Activated CD4-positive, alpha-beta T cell treated with anti-CD3 and anti-CD28 coated beads, Interleukin-2, amount 10 ng/mL, durations not matched to agents 7 days and 5 days (primary cell): ENCODE results near the gene PLS3. TPM values are rescaled to one million over a fixed set of nuclear protein-coding genes. Genes with fewer than 3 reads are reported as not detected.
"Not testable (repeated sequence)": the region's sequence is repeated elsewhere in the genome, so short reads cannot be mapped to it uniquely, and the experiment has no call there.

Experiments used
- CTCF ChIA-PET: fragments of 350-600 bp; sonication (Branson Sonifier 250); formaldehyde crosslinking; loops from one replicate; lab custom pipeline; 2021; ENCODE audit warnings: antibody characterized with exemption; lab: Charles Lee
- POLR2A ChIA-PET: fragments of 350-600 bp; sonication (Branson Sonifier 250); formaldehyde crosslinking; loops from one replicate; lab custom pipeline; 2021; ENCODE audit warnings: antibody characterized with exemption; lab: Charles Lee
- DNase-seq: peaks from one replicate; pipeline ENCODE4 v3.0.0-alpha.2; 2020
- H3K27ac Mint-ChIP-seq: one replicate; pipeline ENCODE4 v1.8.0; 2021; ENCODE audit warnings: mild to moderate bottlenecking, moderate library complexity, mixed read lengths
- H3K27me3 Mint-ChIP-seq: one replicate; pipeline ENCODE4 v1.8.0; 2021; ENCODE audit warnings: mixed read lengths
- H3K36me3 Mint-ChIP-seq: one replicate; pipeline ENCODE4 v1.8.0; 2021; ENCODE audit warnings: low read depth, mixed read lengths
- H3K4me1 Mint-ChIP-seq: one replicate; pipeline ENCODE4 v1.8.0; 2021; ENCODE audit warnings: mixed read lengths
- H3K4me3 Mint-ChIP-seq: one replicate; pipeline ENCODE4 v1.8.0; 2021; ENCODE audit warnings: mild to moderate bottlenecking, moderate library complexity, mixed read lengths
- H3K9me3 Mint-ChIP-seq: one replicate; pipeline ENCODE4 v1.8.0; 2021; ENCODE audit warnings: mixed read lengths
- total RNA-seq, 2 experiments: library from RNA; stranded (reverse); gene quantifications; one replicate each; pipeline ENCODE4 v1.2.3, GENCODE V29; 2021

The PLS3 gene, protein sequence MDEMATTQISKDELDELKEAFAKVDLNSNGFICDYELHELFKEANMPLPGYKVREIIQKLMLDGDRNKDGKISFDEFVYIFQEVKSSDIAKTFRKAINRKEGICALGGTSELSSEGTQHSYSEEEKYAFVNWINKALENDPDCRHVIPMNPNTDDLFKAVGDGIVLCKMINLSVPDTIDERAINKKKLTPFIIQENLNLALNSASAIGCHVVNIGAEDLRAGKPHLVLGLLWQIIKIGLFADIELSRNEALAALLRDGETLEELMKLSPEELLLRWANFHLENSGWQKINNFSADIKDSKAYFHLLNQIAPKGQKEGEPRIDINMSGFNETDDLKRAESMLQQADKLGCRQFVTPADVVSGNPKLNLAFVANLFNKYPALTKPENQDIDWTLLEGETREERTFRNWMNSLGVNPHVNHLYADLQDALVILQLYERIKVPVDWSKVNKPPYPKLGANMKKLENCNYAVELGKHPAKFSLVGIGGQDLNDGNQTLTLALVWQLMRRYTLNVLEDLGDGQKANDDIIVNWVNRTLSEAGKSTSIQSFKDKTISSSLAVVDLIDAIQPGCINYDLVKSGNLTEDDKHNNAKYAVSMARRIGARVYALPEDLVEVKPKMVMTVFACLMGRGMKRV
- under 1 TPM; 0.29 to 0.30 TPM for total RNA-seq

DNA sequence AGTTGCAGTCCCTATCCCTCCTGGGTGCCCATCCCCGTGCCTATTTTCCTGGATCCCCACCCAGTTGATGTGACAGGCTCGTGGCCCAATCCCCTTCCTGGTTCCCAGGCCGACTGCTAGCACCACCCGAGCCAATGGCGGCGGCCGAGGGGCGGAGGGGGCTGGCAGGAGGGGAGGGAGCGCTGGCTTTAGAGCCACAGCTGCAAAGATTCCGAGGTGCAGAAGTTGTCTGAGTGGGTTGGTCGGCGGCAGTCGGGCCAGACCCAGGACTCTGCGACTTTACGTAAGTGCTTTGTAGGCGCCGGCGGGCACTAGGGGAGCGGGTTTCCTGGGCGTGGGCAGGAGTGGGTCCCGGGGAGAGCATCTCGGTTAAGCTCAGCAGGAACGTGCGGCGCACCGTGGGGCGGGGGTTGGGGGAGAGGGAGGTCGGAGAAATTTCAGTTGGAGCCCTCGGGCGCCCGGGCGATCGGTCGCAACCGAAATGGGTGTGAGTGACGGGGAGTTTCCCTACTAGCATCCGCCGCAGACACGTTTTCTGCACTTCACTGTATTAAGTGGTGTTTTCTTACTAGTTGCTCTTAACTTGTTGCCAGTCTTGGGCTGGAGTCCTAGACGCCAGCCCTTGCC is at the start of gene PLS3:
TSS of gene PLS3 (plus strand) at position 197 of the 627 bp plus-strand sequence. CDS start 49,077 bp downstream, outside the sequence.
- peak; percentile 7 for DNase-seq
- POLR2A ChIA-PET: no interaction called here
- CTCF ChIA-PET: no interaction called here
- Mint-ChIP-seq H3K9me3 (no peaks in the 10 kb centered on the region), H3K4me1 (peaks cover 4% of the 10 kb centered on the region), H3K27ac (no peak within 1 kb of the TSS), H3K27me3 (peaks cover 24% of the 10 kb centered on the region), H3K36me3 (no peaks in the 10 kb centered on the region), H3K4me3 (peak within 1 kb of the TSS; percentile 55)

DNA sequence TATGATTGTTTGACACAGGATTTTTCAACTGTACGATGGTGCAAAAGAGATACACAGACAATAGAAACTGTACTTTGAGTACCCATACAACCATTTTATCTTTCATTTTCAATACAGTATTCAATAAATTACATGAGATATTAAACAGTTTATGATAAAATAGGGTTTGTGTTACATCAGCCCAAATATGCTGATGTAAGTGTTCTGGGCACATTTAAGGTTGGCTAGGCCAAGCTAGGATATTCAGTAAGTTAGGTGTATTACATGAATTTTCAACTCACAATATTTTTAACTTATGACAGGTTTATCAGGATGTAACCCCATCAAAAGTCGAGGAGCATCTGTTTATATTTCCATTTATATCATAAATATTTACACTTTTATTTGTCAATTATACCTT is 42.9 kb upstream of the PLS3 start:
- POLR2A ChIA-PET: no interaction called here
- no peak overlapping the region for H3K27ac Mint-ChIP-seq
- CTCF ChIA-PET: no interaction called here
- no peak for DNase-seq
- no peak overlapping the region for H3K4me3 Mint-ChIP-seq
- no peaks in the 10 kb centered on the region for H3K36me3 Mint-ChIP-seq
- H3K4me1 Mint-ChIP-seq: no peaks in the 10 kb centered on the region
- no peaks in the 10 kb centered on the region for H3K27me3 Mint-ChIP-seq
- H3K9me3 Mint-ChIP-seq: no peaks in the 10 kb centered on the region

DNA sequence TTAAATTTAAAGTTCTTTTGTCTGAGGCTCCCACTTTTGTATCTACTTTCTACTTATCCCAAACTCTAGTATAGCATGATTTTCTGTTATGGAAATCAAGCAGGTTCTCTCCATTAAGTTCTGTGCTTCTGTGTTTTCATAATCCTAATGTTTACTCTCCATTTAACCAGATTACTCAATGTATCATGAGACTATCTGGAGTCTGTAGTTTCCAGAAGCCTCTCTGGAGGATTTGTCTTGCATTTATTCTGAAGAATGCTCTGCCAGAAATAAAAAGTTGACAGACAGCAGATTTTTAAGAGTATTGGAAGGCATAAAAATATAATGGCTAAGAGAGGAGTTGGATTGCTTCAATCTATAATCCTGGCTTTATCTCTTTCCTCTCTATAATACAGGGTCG is 39.2 kb upstream of the PLS3 start:
- Mint-ChIP-seq H3K27ac (no peak overlapping the region), H3K36me3 (no peaks in the 10 kb centered on the region), H3K9me3 (no peaks in the 10 kb centered on the region), H3K4me3 (no peak overlapping the region), H3K4me1 (no peaks in the 10 kb centered on the region), H3K27me3 (no peaks in the 10 kb centered on the region)
- DNase-seq: no peak
- ChIA-PET CTCF (no interaction called here), POLR2A (no interaction called here)

DNA sequence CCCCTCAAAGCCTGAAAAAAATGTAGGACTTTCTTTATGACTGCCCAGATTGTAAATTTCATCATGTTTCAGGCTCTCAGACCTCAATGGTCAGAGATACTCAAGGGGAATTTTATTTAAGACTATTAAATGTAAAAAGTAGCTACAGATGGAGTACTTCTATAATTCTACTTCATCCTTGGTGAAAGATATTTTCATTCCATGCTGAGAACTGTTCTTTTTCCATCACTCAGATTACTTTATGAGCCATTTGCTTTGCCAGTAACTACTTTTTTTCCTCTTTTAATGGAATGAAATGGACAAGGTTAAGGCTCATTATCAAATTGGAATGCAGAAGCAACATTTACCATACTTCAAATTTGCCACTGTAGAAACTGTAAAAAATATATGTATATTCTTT is 38.0 kb upstream of the PLS3 start:
- Mint-ChIP-seq H3K27ac (no peak overlapping the region), H3K4me1 (no peaks in the 10 kb centered on the region), H3K4me3 (no peak overlapping the region), H3K9me3 (no peaks in the 10 kb centered on the region), H3K36me3 (no peaks in the 10 kb centered on the region), H3K27me3 (no peaks in the 10 kb centered on the region)
- ChIA-PET CTCF (no interaction called here), POLR2A (no interaction called here)
- DNase-seq: no peak

DNA sequence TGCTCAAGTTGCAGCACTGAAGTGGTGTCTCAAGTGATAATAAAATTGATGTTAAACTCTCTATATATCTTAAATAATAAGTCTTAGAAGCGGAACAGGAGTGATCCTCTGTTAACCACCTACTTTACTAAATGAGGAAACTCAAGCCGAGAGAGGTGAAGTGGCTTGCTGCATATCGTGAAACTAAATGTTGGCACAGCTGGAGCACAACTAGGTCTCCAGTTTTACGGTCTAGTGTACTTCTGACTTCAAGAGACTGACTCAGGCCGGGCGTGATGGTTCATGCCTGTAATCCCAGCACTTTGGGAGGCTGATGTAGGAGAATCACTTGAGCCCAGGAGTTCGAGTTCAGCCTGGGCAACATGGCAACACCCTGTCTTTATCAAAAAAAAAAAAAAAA is 35.5 kb upstream of the PLS3 start:
- no peak overlapping the region for H3K27ac Mint-ChIP-seq
- no peaks in the 10 kb centered on the region for H3K27me3 Mint-ChIP-seq
- no peak overlapping the region for H3K4me3 Mint-ChIP-seq
- DNase-seq: no peak
- no peaks in the 10 kb centered on the region for H3K36me3 Mint-ChIP-seq
- no peaks in the 10 kb centered on the region for H3K9me3 Mint-ChIP-seq
- POLR2A ChIA-PET: no interaction called here
- CTCF ChIA-PET: interaction anchor here (0.6 kb wide), 1 partner anchor 156 kb away, joined by 8 read pairs; no protein-coding TSS in a partner anchor
- H3K4me1 Mint-ChIP-seq: no peaks in the 10 kb centered on the region

DNA sequence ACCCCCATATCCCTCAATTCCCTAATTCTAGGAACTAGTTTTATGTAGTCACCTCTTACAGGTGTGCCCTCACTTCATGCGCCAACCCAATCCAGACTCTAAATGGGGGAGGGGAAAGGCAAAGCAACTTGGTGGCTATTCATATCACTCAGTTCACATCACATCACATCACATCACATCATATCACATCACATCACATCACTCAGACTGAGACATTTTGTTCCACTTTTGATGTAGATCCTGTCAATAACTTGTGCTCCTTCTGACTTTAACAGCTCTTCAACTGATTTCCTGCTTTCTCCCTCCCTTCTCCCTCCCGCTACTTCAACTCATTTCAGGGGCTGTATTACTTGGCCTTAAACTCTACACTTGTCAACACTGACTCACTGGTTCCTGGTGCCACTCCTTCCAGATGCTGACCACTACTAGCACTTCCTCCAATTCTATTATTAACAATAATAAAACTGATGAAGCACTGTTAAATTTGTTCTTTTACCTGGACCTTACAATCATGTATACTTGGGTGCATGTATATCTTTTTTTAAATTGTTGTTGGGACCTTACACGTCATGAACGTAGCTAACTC is 29.1 kb upstream of the PLS3 start:
- ChIA-PET CTCF (no interaction called here), POLR2A (no interaction called here)
- DNase-seq: no peak
- H3K4me1 Mint-ChIP-seq: no peaks in the 10 kb centered on the region
- no peaks in the 10 kb centered on the region for H3K27me3 Mint-ChIP-seq
- no peaks in the 10 kb centered on the region for H3K9me3 Mint-ChIP-seq
- H3K36me3 Mint-ChIP-seq: no peaks in the 10 kb centered on the region
- H3K27ac Mint-ChIP-seq: no peak overlapping the region
- no peak overlapping the region for H3K4me3 Mint-ChIP-seq

DNA sequence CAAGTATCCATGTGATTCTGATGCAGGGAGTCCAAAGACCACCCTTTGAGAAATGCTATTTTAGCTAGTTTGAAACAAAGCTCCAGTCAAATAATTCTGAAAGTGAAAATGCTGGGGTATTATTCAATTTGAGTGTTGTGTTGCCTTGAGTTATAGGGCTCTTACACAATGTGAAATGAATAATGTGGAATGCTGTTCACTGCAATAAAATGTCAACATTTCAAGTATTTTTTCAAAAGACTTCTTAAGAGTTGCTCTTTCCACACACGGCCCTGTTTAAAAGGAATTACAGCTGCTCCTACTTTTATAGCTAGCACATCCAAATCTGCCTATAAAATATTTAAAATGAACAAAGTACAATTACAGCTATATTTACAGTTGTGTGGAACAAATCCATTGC is 27.5 kb upstream of the PLS3 start:
- ChIA-PET CTCF (no interaction called here), POLR2A (no interaction called here)
- no peaks in the 10 kb centered on the region for H3K9me3 Mint-ChIP-seq

DNA sequence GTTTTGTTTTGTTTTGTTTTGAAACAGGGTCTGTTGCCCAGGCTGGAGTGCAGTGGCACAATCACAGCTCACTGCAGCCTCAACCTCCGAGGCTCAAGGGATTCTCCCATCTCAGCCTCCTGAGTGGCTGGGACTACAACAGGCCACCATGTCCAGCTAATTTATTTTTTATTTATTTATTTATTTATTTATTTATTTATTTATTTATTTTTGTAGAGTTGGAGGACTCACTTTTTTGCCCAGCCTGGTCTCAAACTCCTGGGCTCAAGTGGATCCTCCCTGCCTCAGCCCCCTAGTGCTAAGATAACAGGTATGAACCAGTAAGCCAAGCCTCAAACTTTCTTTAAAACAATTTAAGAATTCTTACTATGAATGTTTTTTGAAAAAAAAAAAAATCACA is 26.6 kb upstream of the PLS3 start:
- no peaks in the 10 kb centered on the region for H3K27me3 Mint-ChIP-seq

More for the DNA sequence above, 27.5 kb upstream of the PLS3 start:
- no peak overlapping the region for H3K4me3 Mint-ChIP-seq
- no peaks in the 10 kb centered on the region for H3K36me3 Mint-ChIP-seq
- DNase-seq: no peak
- no peak overlapping the region for H3K27ac Mint-ChIP-seq
- H3K27me3 Mint-ChIP-seq: no peaks in the 10 kb centered on the region
- H3K4me1 Mint-ChIP-seq: no peaks in the 10 kb centered on the region

DNA sequence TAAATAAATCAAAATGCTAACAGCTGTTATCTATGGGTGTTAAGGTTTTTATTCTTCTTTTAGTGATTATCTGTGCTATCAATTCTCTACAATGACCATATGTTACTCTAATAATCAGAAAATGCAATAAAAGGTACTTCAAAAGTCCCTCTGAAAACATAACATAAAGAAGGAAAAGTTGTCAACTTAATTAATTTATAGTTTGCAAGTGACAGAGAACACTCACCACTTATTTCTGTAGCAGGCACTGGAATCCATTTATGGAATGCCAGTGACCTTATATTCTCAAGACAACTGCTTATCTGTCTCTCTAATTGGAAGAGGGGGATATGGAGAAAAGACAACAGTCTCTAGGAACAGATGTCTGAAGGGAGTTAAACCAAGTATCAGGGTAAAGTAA is 25.6 kb upstream of the PLS3 start:
- Mint-ChIP-seq H3K9me3 (no peaks in the 10 kb centered on the region), H3K36me3 (no peaks in the 10 kb centered on the region), H3K27me3 (no peaks in the 10 kb centered on the region), H3K27ac (no peak overlapping the region), H3K4me3 (no peak overlapping the region), H3K4me1 (no peaks in the 10 kb centered on the region)
- ChIA-PET CTCF (no interaction called here), POLR2A (no interaction called here)
- DNase-seq: no peak

More for the DNA sequence above, 26.6 kb upstream of the PLS3 start:
- Mint-ChIP-seq H3K4me1 (no peaks in the 10 kb centered on the region), H3K4me3 (no peak overlapping the region), H3K9me3 (no peaks in the 10 kb centered on the region), H3K36me3 (no peaks in the 10 kb centered on the region), H3K27ac (no peak overlapping the region)
- ChIA-PET POLR2A (no interaction called here), CTCF (no interaction called here)
- no peak for DNase-seq

DNA sequence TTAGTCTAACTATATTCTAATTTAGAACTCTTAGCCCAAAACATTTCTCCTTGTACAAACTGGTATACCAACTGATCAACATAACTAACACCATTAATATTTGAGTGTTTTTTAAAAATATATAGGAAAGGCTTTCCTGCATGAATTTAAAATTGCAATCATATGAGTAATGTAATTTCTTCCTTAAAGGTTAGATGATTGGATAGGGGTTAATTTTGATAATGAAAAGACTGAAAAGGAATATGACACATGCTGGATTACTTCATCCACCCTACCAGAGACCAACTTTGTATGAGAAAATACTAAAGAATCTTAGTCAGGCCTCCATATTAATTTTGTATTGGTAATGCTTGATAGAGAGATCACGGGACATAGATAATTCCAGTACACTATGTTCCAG is 25.1 kb upstream of the PLS3 start:
- Mint-ChIP-seq H3K27ac (no peak overlapping the region), H3K27me3 (no peaks in the 10 kb centered on the region), H3K36me3 (no peaks in the 10 kb centered on the region), H3K9me3 (no peaks in the 10 kb centered on the region), H3K4me3 (no peak overlapping the region), H3K4me1 (no peaks in the 10 kb centered on the region)
- no peak for DNase-seq
- POLR2A ChIA-PET: no interaction called here
- CTCF ChIA-PET: no interaction called here

DNA sequence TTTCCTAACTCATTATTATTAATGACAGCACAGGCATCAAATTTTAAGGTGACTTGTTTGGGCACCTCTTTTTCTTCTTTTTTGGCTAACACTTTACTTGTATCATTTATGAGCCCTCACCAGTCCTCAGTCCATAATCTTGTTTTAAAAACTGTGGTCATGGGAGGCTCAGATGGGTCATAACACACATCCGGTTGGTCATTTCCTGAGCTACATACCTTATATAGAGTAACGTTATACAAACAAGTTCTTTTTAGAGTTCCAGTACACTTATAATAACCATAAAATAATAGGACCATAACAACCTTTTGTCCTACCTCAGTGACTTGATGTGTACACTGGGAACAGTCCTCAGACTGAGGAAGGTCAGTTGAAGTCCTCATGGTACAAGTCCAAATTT is 21.1 kb upstream of the PLS3 start:
- CTCF ChIA-PET: no interaction called here
- no peaks in the 10 kb centered on the region for H3K4me1 Mint-ChIP-seq
- H3K36me3 Mint-ChIP-seq: no peaks in the 10 kb centered on the region
- no peak for DNase-seq
- no peaks in the 10 kb centered on the region for H3K9me3 Mint-ChIP-seq
- no peak overlapping the region for H3K27ac Mint-ChIP-seq
- no peak overlapping the region for H3K4me3 Mint-ChIP-seq
- H3K27me3 Mint-ChIP-seq: no peaks in the 10 kb centered on the region
- POLR2A ChIA-PET: no interaction called here

DNA sequence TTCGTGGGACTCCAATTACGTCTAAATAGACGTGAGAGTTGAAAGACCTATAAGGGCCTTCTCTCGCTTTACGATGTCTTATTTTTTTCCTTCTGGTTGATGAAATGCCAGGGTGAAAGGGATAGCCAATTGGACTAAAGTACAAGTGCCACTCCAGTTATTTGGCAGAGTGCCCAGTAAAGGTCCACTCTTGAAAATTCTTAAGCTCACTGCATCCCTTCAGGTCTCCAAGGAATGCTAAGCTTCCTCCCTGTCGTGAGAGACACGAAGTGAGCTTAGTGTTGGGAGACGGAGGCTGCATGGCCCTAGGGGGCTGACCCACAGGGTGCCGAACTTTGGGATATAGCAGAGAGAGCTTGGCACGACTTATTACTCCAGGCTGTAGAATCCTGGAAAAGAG is 19.9 kb upstream of the PLS3 start:
- H3K4me3 Mint-ChIP-seq, H3K4me1 Mint-ChIP-seq, DNase-seq, H3K27ac Mint-ChIP-seq, H3K9me3 Mint-ChIP-seq, H3K27me3 Mint-ChIP-seq, POLR2A ChIA-PET, CTCF ChIA-PET, H3K36me3 Mint-ChIP-seq: not testable (repeated sequence)

DNA sequence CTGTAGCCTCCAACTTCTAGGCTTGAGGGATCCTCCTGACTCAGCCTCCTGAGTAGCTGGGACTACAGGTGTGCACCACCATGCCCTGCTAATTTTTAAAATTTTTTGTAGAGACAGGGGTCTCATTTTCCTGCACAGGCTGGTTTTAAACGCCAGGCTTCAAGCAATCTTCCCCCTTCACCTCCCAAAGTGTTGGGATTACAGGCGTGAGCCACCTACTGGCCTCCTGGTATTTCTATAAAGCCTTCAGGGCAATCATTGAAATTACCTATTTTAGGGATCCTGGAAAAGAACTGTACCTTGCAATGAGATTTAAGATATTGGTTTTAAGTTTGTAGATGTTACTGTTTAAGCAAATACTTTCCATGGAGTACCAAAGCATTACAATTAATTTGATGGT is 13.5 kb upstream of the PLS3 start:
- Mint-ChIP-seq H3K36me3 (no peaks in the 10 kb centered on the region), H3K9me3 (no peaks in the 10 kb centered on the region), H3K27me3 (no peaks in the 10 kb centered on the region), H3K4me3 (no peak overlapping the region), H3K27ac (no peak overlapping the region), H3K4me1 (no peaks in the 10 kb centered on the region)
- ChIA-PET CTCF (no interaction called here), POLR2A (no interaction called here)
- no peak for DNase-seq
